Raji (cell line): Measurements from ENCODE around the gene PRRG3.

ENCODE experiments used
- POLR2A ChIP-seq: IDR thresholded peaks from 2 replicates; pipeline ENCODE4 v1.6.1; 2011; ENCODE audit warnings: low read depth, low read length, control low read depth; ENCODE audit not compliant: insufficient read depth

Gene PRRG3

GRCh38 chrX:151702026-151702714, 6.9 kb downstream of the PRRG3 start:
- TF ChIP-seq POLR2A, result no peak

- TF ChIP-seq POLR2A, result no peak
Observed at GRCh38 chrX:151702741-151703340, 7.6 kb downstream of the PRRG3 start.

GRCh38 chrX:151703487-151703886, 8.2 kb downstream of the PRRG3 start:
- no peak for TF ChIP-seq POLR2A

- no peak for TF ChIP-seq POLR2A
Observed at GRCh38 chrX:151704041-151704663, 8.9 kb downstream of the PRRG3 start.

- TF ChIP-seq POLR2A, result no peak
Observed at GRCh38 chrX:151708821-151709220, 13.6 kb downstream of the PRRG3 start.

- TF ChIP-seq POLR2A, result no peak
Observed at GRCh38 chrX:151710457-151710856, 15.2 kb downstream of the PRRG3 start.

GRCh38 chrX:151711154-151711553, 15.9 kb downstream of the PRRG3 start:
- no peak for TF ChIP-seq POLR2A

GRCh38 chrX:151711787-151712186, 16.5 kb downstream of the PRRG3 start:
- TF ChIP-seq POLR2A, result no peak

- TF ChIP-seq POLR2A, result no peak
Observed at GRCh38 chrX:151712253-151712652, 17.0 kb downstream of the PRRG3 start.

- no peak for TF ChIP-seq POLR2A
Observed at GRCh38 chrX:151713849-151714248, 18.6 kb downstream of the PRRG3 start.

- no peak for TF ChIP-seq POLR2A
Observed at GRCh38 chrX:151714362-151714761, 19.1 kb downstream of the PRRG3 start.

- no peak for TF ChIP-seq POLR2A
Observed at GRCh38 chrX:151715752-151716151, 20.5 kb downstream of the PRRG3 start, which contains the start of gene FATE1. FATE1 (plus strand) TSS chrX:151716035; CDS start chrX:151716120, 85 bp downstream.

- TF ChIP-seq POLR2A, result no peak
Observed at GRCh38 chrX:151722241-151722846, 27.1 kb downstream of the PRRG3 start.

GRCh38 chrX:151723156-151723760, 28.0 kb downstream of the PRRG3 start:
- TF ChIP-seq POLR2A, result no peak

- no peak for TF ChIP-seq POLR2A
Observed at GRCh38 chrX:151724563-151725337, 29.5 kb downstream of the PRRG3 start.
